GM19452 (cell line): ENCODE data around the gene TOMM5.
A peak's percentile ranks its signal among the peaks of the same experiment; 100 is the strongest.
"Not testable (repeated sequence)": the region's sequence is repeated elsewhere in the genome, so short reads cannot be mapped to it uniquely, and the experiment has no call there.

ENCODE experiments used
- ATAC-seq: cut with Tn5 transposase; IDR thresholded peaks from one replicate; pipeline ENCODE4 v1.9.1; 2021; ENCODE audit not compliant: unreplicated experiment

The TOMM5 gene

DNA sequence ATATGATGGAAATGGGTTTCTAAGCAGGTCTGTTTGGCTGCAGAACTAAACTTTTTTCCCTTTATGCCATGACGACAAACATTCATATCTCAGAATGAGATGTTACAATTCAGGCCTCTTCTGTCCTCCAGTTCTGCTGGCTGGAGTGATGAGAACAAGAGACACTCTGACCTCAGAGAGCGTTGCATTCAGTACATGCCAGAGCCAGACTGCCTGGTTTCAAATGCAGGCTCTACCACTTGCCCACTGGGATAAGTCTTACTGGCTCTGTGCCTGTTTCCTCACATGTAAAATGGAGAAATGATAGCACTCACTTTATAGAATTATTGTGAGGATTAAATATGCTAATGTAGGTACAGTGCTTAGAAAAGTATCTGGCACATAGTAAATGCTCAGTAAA is 24.8 kb upstream of the TOMM5 start:
- no peak for ATAC-seq

DNA sequence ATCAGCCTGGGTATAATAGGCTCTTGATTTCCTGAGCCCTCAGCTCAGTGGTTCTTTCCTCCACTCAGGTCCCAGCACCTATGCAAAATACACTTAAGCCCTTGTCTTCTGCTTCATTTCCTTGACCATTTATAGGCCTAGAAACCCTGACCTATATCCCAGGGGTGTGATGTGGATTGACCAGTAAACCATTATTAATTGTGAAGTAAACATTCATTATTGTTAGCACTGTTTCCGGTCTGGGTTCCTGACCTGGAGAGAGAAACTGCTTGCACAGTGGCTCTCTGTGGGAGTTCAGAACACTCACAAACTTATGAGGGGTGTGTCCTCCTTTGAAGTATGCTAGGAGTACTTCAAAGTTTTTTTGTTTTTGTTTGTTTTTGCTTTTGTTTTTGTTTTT is 19.6 kb upstream of the TOMM5 start:
- ATAC-seq = no peak

DNA sequence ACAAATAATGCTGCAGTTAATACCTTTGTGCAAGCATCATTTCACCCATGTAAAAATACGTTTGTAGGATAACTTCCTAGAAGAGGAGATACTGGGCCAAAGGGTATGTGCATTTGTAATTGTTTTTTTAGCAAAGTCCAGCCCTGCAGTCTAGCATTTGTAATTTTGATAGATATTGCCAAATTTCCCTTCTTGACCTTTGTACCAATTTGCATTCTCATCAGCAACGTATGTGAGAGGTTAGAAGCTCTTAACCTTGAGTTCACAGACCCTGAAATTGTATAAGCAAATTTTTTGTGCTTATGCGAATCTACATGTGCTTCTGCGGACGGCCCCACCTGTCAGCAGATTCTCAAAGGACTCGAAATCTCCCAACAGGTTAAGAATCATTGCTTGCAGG is 18.6 kb upstream of the TOMM5 start:
- ATAC-seq = no peak

DNA sequence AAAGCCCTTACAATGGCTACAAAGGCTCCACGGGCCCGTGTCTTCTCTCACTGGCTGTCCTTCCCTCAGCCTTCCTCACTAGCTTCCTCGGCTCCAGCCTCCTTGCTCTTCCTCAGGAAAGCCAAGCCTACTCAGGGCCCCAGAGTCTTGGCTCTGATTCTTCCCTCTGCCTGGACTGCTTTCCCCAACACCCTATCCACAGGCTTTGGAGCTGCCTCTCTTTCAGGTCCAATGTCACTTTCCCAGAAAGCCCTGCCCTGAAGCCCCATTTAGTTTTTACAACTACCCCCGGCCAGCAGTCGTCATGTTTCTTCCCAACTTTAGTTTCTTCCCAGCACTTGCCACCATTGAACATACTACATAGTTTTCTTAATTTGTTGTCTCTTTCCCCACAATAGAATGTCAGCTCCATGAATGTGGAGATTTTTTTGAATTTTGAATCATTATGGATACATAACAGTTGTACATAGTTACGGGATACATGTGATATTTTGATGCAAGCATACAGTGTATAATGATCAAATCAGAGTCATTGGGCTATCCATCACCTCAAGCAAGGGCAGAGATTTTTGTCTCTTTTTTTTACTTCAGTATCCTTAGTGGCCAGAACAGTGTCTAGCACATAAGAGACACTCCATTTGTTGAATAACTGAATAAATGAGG is 17.5 kb upstream of the TOMM5 start:
- ATAC-seq = no peak

DNA sequence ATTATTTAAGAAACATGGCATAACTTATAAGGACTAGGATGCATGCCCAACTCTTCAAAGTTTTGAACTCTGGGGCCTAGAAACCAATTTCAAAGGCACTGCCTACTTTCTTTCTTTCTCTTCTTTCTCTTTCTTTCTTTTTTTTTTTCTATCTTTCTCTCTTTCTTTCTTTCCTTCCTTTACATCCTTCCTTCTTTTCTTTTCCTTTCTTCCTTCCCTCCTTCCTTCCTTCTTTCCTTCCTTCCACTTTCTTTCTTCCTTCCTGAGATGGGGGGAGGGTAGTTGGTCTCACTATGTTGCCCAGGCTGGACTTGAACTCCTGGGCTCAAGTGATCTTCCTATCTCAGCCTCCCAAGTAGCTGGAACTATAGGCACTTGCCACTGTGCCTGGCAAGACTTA is 15.9 kb upstream of the TOMM5 start:
- ATAC-seq = no peak

DNA sequence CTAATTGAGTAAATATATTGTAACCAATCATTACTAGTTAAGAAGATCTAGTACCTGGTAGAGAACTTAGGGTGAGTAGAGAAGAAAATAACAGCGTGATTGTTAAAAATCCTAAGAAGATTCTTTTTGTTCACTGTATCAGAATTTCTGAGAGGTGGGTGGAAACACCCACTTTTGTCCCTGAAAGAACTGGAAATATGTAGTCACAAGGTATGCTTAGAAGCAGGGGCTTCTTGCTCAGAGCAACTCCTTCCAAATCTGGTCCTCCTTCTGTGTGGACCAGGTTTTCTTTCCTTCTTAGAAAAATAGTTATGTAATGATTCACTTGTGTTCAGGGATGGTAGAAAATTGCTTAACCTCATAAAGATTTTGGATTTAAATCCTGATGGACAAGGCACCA is 11.9 kb upstream of the TOMM5 start:
- no peak for ATAC-seq

DNA sequence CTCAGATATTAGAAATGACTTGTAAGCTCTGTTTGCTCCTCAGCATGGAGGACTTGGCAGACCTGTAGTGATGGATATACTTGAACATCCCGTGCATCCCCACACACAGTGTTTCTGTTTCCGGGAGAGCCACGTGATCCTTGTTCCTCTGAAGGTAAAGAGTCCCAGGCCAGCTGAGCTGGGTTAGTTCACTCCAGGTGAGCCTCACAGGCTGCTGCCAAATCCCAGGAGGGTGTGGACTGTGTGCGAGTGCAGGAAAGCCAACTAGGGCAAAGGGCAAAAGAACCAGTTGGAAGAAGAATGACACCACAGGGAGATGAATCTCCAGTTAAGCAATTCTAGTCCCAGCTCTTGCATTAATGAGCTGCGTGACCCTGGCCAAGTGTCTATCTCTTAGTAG is 10.4 kb upstream of the TOMM5 start:
- no peak for ATAC-seq

DNA sequence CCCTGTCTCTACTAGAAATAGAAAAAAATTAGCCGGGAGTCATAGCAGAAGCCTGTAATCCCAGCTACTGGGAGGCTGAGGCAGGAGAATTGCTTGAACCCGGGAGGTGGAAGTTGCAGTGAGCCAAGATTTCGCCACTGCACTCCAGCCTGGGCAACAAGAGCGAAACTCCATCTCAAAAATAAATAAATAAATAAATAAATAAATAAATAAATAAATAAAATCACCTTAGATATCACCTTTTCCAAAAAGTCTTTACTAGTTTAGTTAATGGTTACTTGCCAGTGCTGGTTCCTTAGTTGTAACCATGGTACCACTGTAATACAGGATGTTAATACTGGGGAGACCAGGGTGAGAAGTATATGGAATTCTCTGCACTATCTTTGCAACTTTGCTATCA is 9.7 kb upstream of the TOMM5 start:
- not testable (repeated sequence) for ATAC-seq

DNA sequence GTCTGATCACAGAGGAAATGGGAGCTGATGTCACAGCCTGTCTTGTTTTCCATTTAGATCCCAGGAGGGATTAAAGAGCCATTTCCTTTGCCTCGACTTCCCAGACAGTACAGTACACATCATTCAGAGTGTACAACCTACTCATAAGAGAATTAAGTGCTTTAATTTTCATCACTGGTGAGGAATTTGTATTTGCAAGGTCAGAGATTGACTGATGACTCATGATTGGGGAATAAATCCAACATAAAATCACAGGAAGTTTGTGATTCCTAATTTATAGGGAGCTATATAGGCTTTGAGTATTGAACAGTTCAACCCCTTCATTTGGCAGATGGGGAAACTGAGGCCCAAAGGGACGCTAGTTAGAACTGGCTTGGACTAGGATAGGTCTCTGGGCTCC is 4.1 kb upstream of the TOMM5 start:
- no peak for ATAC-seq

DNA sequence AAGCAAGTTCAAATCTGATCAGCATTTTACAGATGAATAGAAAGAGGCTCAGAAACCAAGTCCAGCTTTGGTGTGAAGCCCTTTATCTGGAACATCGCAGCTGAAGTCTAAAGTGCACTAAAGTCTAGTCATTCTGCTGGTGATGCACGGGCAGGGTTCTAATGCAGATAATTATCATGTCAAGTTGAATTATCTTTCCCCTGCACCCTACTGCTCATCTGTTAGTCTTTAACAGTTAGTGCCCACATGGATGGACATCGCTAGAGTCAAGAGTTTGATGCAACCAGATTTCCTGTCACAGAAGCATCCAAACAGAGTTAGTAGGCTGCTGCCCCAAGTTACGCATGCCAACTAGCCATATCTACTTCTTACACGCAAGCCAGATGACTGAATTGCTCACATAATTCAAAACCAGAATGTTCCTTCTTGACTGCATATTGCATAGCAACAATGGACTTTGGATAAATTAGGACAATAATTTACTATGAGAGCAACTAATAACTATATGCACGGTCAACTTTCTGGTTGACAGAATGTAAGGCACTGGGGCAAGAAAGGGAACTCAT is 1.6 kb upstream of the TOMM5 start:
- ATAC-seq = no peak

DNA sequence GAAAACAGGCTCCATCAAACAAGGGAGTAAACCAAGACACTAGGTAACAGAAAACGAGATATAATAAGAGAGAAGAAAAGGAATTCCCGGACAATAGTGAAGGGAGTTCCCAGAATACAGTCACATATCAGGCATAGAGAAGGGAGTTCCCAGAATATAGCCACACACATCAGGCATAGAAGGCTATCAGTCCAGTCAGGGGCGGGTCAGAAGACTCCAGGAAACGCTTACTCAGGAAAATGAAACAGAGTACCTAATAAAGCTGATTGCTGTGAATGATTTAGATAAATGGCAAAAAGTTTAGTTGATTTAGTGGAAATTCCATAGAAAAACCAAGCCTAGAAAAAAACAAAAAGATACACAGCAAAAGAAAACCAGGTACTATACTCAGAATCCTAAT is 4.9 kb downstream of the TOMM5 start:
- no peak for ATAC-seq

DNA sequence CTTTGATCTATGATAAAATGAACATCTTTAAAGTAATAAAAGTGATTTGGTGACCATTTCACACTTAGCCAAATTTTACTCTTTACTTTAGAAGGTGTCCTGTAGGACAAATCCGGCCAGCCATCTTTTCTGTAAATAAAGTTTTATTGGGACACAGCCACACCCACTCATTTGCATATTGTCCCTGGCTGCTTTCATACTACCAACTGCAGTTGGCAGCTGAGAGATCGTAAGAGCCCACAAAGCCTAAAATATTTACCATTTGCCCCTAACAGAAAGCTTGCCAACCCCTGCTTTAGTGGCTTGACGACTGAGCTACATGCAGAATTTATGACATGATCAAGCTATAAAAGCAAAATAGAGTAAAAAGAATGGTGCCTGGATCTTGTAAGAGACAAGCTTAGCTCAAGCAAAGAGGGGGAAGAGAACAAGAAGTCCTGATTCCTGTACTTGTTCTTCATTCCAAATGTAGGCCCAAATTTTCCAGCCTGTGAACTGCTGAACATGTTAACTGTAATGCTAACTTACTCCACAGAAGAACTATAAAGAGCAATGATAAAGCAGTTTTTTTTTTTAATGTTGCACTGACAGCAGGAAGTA is 8.8 kb downstream of the TOMM5 start:
- no peak for ATAC-seq

DNA sequence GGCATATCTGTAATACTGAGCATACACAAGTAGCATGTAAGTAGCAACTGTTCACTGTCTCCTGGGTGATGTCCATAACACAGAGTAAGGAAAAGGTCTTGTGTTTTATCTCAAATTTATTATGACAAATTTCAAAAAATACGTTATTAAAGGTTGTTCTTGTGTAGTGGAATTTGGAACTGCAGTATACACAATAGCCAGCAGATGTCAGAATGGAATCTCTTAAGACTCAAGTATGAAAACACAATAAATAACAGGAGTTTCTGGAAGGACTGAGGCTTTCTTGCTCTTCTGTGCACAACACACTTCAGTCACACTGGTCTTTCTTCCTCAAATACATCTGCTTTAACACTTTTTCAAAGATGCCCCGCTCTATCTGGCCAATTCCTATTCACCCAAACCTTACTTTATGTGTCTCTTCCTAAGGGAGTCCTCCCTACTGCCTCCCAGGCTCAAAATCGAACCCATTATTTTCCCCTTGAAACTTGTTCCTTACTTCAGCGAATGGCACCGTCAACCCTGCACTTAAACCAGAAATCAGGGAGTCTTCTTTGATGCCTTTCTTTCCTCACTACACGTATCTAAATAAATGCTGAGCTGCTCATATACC is 9.7 kb downstream of the TOMM5 start:
- no peak for ATAC-seq

DNA sequence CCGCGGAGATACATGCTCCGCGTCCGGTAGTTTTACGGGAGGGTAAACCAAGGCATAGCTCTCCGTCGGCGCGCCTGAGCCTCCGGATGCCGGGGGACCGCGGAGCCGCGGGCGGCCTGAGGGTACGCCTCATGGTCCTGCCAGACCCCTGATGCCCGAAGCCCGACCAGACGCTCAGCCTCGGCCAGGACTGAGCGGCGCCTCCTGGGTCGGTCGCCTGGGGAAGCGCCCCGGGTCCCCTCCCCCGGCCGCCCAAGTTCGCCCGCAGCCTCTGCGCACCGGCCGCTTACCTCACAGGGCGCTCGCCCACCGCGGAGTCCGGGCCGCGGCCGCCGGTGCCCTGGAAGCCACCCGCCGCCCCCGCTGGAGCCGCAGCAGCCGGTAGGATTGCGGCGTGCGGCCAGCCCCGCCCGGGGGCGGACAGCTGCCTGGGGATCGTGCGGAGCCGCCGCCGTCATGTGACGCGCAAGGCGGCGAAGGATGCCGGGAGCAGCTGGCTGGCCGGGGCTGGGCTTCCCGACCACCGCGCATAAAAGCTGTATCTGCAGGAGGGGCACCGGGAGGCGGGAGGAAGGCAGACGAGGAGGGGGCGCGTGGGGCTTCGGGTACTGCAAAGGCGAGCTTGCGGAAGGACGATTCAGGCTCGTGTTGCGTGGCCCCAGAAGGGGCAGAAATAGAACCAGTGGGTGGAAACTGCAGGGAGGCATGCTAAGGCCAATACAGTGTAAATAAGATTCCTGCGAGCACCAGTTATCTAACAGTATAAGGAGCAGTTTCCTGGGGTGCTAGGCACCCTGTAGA is 16.3 kb downstream of the TOMM5 start, which contains the start of gene FBXO10:
Gene FBXO10, minus strand, starts transcription at position 460 of the 801 bp plus-strand sequence. CDS start 34,612 bp downstream, outside the sequence.
- ATAC-seq = peak; percentile 79

DNA sequence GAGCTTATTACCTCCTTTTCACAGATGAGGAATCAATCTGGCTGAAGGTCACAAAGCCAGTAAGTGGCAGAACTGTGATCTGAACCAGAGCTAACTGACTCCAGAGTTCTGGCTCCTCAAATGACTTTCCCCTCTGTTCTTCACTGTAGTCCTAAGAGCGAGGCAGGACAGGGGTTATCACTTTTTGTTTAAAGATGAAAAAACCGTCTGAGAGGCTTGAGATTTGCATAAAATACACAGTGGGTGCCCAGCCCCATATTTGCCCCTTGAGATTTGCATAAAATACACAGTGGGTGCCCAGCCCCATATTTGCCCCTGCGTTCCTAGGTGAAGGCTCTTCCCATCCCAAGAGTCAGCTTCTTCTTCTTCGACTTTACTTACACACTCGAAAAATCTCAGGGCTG is 16.9 kb downstream of the TOMM5 start:
- peak; percentile 34 for ATAC-seq

DNA sequence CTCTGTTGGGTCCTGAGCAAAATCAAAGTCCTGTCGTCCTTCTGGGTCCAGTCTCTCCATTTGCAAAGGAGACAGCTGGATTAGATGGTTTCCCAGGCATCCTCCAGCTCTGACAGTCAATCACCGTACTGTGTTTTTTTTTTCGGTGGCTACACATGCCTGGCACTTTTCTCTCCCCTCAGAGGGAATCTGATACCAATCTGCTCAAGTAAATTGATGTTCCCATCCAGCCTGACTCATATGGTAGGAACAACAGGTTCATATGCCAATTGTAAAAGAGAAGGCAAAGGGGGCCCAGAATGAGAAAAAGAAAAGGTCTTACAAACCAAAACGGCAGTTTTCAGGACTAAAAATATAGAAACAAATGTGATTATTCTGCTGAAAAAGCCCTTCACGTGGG is 17.4 kb downstream of the TOMM5 start:
- no peak for ATAC-seq

DNA sequence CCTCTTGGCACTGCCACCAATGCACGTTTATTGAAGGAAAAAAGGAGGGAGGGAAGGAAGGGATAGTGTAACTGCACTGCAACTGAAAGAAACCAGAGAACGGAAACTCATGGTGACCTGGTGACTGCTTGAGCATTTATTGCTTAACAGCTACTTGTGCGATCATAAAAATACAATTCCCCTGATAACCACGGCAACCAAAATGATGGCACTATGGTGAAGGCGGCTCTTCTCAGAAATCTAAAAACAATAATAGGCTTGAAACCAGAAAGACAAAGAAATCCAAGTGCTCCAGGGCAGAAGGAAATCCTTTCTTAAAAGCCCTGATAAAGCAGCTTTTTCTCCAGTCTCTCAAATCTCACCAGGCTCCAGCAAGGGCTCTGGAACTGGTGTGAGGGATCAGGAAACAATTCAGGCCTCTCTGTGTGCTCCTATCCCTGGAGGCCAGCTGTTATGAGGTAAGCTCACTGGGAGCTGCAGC is 18.1 kb downstream of the TOMM5 start:
- no peak for ATAC-seq

DNA sequence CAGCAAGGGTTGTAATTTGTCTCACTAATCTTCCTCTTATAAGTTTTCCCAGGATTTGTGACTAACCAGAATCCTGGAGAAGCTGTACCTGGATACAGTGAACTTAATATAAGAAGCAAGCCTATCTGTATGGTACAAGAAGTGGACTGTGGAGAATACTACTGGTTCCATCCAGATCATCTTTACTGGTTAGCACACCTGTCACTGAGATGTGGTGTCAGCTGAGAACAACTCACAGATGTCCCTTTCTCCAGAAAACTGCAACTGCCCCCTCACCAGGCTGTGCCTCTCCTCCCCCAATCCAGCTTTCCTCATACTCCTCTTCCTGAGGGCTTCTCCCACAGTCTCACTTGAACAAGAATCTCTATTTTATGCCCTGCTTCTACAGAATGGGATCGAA is 21.1 kb downstream of the TOMM5 start:
- ATAC-seq = no peak

DNA sequence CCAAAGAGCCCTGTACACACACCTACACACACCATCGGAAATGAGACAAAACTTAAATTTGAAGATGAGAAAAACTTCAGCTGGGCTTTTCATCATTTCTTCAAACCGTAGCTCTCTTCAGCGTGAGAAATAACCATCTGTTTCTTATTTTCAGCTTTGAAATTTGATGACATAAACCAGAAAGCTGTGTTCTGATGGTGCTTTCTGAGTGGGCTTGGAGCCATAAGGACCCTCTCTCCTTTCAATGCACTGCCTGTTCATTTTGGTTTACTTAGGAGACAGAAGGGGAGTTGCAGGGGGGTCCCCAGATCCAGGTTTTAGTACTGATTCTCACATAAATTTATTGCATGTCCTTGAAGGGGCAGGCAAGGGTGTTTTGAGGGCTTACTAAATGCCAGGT is 25.7 kb downstream of the TOMM5 start:
- ATAC-seq = no peak

DNA sequence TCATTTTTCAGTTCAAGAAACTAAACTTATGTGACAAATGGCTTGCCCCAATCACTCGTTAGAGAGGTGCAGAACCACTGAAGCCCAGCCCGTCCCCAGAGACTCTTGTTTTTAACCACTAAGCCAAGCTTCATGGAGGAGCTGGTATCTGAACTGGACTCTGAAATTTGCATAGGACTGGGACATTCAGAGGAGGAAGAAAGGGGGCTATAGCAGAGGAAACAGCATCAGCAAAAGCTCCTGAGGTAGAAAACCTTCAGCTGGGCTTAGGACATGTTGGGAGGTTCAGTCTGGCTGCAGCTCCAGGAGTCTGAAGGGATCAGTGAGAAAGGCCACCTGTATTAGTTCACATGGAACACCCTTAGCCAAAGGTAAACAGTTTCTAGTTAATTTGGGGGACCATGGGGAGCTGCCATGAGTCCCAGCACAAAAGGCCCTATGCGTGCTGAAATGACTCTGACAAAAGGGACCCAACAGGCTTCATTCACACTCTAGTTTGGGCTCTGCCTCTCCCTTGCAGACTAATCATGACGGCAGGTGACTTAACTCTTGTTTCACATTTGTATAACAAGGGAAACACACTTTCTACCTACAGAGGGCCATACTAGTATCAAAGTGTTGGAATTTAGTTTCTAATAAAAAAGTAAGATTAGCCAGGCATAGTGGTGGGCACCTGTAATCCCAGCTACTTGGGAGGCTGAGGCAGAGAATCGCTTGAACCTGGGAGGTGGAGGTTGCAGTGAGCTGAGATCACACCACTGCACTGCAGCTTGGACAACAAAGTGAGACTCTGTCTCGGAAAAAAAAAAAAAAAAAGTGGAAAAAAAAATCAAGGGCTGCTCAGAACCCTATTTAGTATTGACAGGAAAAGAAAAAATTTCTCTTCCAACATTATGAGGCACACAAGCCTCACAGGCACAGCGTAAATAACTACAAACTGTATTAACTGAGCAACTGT is 26.5 kb downstream of the TOMM5 start:
- peak; percentile 81 for ATAC-seq
